Measurements from ENCODE around the gene SRRM3. TPM values are rescaled to one million over a fixed set of nuclear protein-coding genes. Genes with fewer than 3 reads are reported as not detected.
A peak's percentile ranks its signal among the peaks of the same experiment; 100 is the strongest.
"Not testable (repeated sequence)": the region's sequence is repeated elsewhere in the genome, so short reads cannot be mapped to it uniquely, and the experiment has no call there.

SRRM3 gene
- polyA plus RNA-seq, 3 donors, result 1.9 to 9.4 (median 1.9) TPM

GRCh38 chr7:76273503-76273902, 71.8 kb downstream of the SRRM3 start:
- no peak overlapping the region for H3K27ac ChIP-seq (ENCODE audit: low read depth, low read length)
- 80 to 88% (median 81%) methylated on average over 5 of the region's 5 CpGs for WGBS, 3 donors

GRCh38 chr7:76278540-76278939, 76.8 kb downstream of the SRRM3 start:
- 93 to 100% (median 100%) methylated on average over 1 of the region's 1 CpG for WGBS, 3 donors
- no peak overlapping the region for H3K27ac ChIP-seq (ENCODE audit: low read depth, low read length)

- 19 to 24% (median 23%) methylated on average over 14 to 25 of the region's 25 CpGs for WGBS, 3 donors
- H3K27ac ChIP-seq (ENCODE audit: low read depth, low read length), result no peak overlapping the region
Observed at GRCh38 chr7:76280408-76280807, 78.7 kb downstream of the SRRM3 start.

GRCh38 chr7:76281006-76281705, 79.5 kb downstream of the SRRM3 start:
- 4 to 6% (median 5%) methylated on average over 24 to 62 of the region's 63 CpGs for WGBS, 3 donors

GRCh38 chr7:76281706-76282343, 80.1 kb downstream of the SRRM3 start:
- H3K27ac ChIP-seq (ENCODE audit: low read depth, low read length), result no peak overlapping the region
- WGBS, 3 donors, result 1 to 3% (median 2%) methylated on average over 18 to 35 of the region's 36 CpGs

More at GRCh38 chr7:76281006-76281705, 79.5 kb downstream of the SRRM3 start:
- no peak overlapping the region for H3K27ac ChIP-seq (ENCODE audit: low read depth, low read length)

GRCh38 chr7:76282344-76283253, 80.9 kb downstream of the SRRM3 start:
- 2 to 3% (median 2%) methylated on average over 73 to 98 of the region's 98 CpGs for WGBS, 3 donors
- H3K27ac ChIP-seq (ENCODE audit: low read depth, low read length), result no peak overlapping the region

GRCh38 chr7:76283254-76284159, 81.8 kb downstream of the SRRM3 start:
- no peak overlapping the region for H3K27ac ChIP-seq (ENCODE audit: low read depth, low read length)
- 74 to 87% (median 79%) methylated on average over 15 to 17 of the region's 17 CpGs for WGBS, 3 donors

GRCh38 chr7:76285604-76286374, 84.1 kb downstream of the SRRM3 start:
- no peak overlapping the region for H3K27ac ChIP-seq (ENCODE audit: low read depth, low read length)
- whole genome bisulfite sequencing, 3 donors, result 83 to 89% (median 89%) methylated on average over 28 to 29 of the region's 29 CpGs

GRCh38 chr7:76286842-76287403, 85.2 kb downstream of the SRRM3 start:
- 85 to 88% (median 87%) methylated on average over 16 of the region's 16 CpGs for WGBS, 3 donors
- no peak overlapping the region for H3K27ac ChIP-seq (ENCODE audit: low read depth, low read length)

- 76 to 85% (median 82%) methylated on average over 6 of the region's 6 CpGs for WGBS, 3 donors
- not testable (repeated sequence) for H3K27ac ChIP-seq (ENCODE audit: low read depth, low read length)
Observed at GRCh38 chr7:76290847-76291350, 89.2 kb downstream of the SRRM3 start.

- WGBS, 3 donors, result 10 to 16% (median 12%) methylated on average over 30 of the region's 30 CpGs
- peak overlapping the region; percentile 79 for H3K27ac ChIP-seq (ENCODE audit: low read depth, low read length)
Observed at GRCh38 chr7:76291351-76292212, 89.9 kb downstream of the SRRM3 start.

GRCh38 chr7:76292213-76292573, 90.5 kb downstream of the SRRM3 start:
- WGBS, 3 donors, result 3 to 29% (median 7%) methylated on average over 5 of the region's 5 CpGs
- peak overlapping the region; percentile 79 for H3K27ac ChIP-seq (ENCODE audit: low read depth, low read length)

GRCh38 chr7:76292911-76293310, 91.2 kb downstream of the SRRM3 start:
- H3K27ac ChIP-seq (ENCODE audit: low read depth, low read length), result not testable (repeated sequence)
- WGBS, 3 donors, result 73 to 84% (median 81%) methylated on average over 5 of the region's 5 CpGs

GRCh38 chr7:76293407-76293901, 91.8 kb downstream of the SRRM3 start:
- WGBS, 3 donors, result 60 to 83% (median 61%) methylated on average over 8 of the region's 8 CpGs
- H3K27ac ChIP-seq (ENCODE audit: low read depth, low read length), result no peak overlapping the region

GRCh38 chr7:76294344-76295024, 92.8 kb downstream of the SRRM3 start:
- H3K27ac ChIP-seq (ENCODE audit: low read depth, low read length), result peak overlapping the region; percentile 78
- WGBS, 3 donors, result 15 to 30% (median 19%) methylated on average over 19 to 20 of the region's 20 CpGs
